Fibroblast of villous mesenchyme (primary cell): ENCODE measurements around the gene CACNG4. TPM values are rescaled to one million over a fixed set of nuclear protein-coding genes. Genes with fewer than 3 reads are reported as not detected.

Source experiments
- DNase-seq: peaks from one replicate; pipeline ENCODE4 v3.0.0-alpha.2; 2010; ENCODE audit warnings: low read depth
- H3K4me3 ChIP-seq: 2 replicates; pipeline ENCODE4 v1.5.1; 2011; ENCODE audit warnings: low read depth, mild to moderate bottlenecking, low read length
- CTCF ChIP-seq: IDR thresholded peaks from 2 replicates; pipeline ENCODE4 v1.5.1; 2012; ENCODE audit warnings: low read depth, mild to moderate bottlenecking, low read length; ENCODE audit not compliant: insufficient read depth
- total RNA-seq: library from RNA; depleted of rRNA; stranded (reverse); fragments of >200 nt; gene quantifications from 2 replicates; pipeline ENCODE4 v1.2.3, GENCODE V29; 2012

CACNG4 gene
- total RNA-seq, 1 donor: not detected

GRCh38 chr17:67082107-67082506 is 117.6 kb downstream of the CACNG4 start:
- no peak for DNase-seq
- H3K4me3 ChIP-seq: no peak overlapping the region
- no peak for TF ChIP-seq CTCF

Other genes with a start within 250 kb of the CACNG4 start
- gene CACNG5, start 129.6 kb upstream of the CACNG4 start, total RNA-seq: not detected in 2 replicates
- gene CACNG1, start 79.8 kb downstream of the CACNG4 start, total RNA-seq: not detected in 2 replicates